Sigmoid colon (tissue), 7 donors: ENCODE measurements around the gene TINCR. TPM values are rescaled to one million over a fixed set of nuclear protein-coding genes. Genes with fewer than 3 reads are reported as not detected.

Experiments
- DNase-seq: peaks from one replicate; pipeline ENCODE4 v3.0.0-alpha.2; 2019
- H3K27ac ChIP-seq, 4 donors: fragments of 200-600 bp; sonication (generic); one replicate each; pipeline ENCODE4 v1.5.1; 2016 to 2019; ENCODE audit warnings: mild to moderate bottlenecking in 1 of 4
- H3K27me3 ChIP-seq, 3 donors: fragments of 200-600 bp; sonication (generic); one replicate each; pipeline ENCODE4 v1.5.1; 2019; ENCODE audit warnings: mild to moderate bottlenecking in 1 of 3
- H3K36me3 ChIP-seq, 4 donors: fragments of 200-600 bp; sonication (generic); one replicate each; pipeline ENCODE4 v1.5.1; 2016 to 2019
- H3K4me1 ChIP-seq, 4 donors: fragments of 200-600 bp; sonication (generic); one replicate each; pipeline ENCODE4 v1.5.1; 2017 to 2019
- H3K4me3 ChIP-seq, 4 donors: fragments of 200-600 bp; sonication (generic); one replicate each; pipeline ENCODE4 v1.5.1; 2017 to 2019; ENCODE audit warnings: mild to moderate bottlenecking in 2 of 4, moderate library complexity in 1 of 4
- H3K9me3 ChIP-seq, 4 donors: fragments of 200-600 bp in 3 of 4; sonication (generic) in 3 of 4; one replicate each; pipeline versions ENCODE4 v1.5.1 to v1.6.1; 2013 to 2019
- CTCF ChIP-seq, 4 experiments: fragments of 450-650 bp in 3 of 4; fragments of 200-600 bp in 1 of 4; IDR thresholded peaks; one replicate each; pipeline ENCODE4 v1.5.1; 2016 to 2019; ENCODE audit warnings: antibody characterized with exemption in 4 of 4, mild to moderate bottlenecking in 3 of 4, moderate library complexity in 2 of 4
- EP300 ChIP-seq, 4 donors: sonication (generic); formaldehyde crosslinking; IDR thresholded peaks; one replicate each; pipeline ENCODE4 v1.6.1; 2017; ENCODE audit warnings: antibody characterized with exemption in 4 of 4
- POLR2A ChIP-seq, 2 donors: fragments of 450-650 bp; IDR thresholded peaks; one replicate each; pipeline ENCODE4 v1.6.1; 2016; ENCODE audit warnings: antibody characterized with exemption in 2 of 2, mild to moderate bottlenecking in 2 of 2, moderate library complexity in 2 of 2
- POLR2AphosphoS5 ChIP-seq, 4 donors: sonication (generic); formaldehyde crosslinking; IDR thresholded peaks; one replicate each; pipeline ENCODE4 v1.6.1; 2017; ENCODE audit warnings: antibody characterized with exemption in 4 of 4
- WGBS, 2 donors: extraction: QIAGEN DNeasy Blood & Tissue Kit; methylation state at CpG; one replicate each; pipeline ENCODE4 v1.1.7; 2013; 5-methylcytosine and 5-hydroxymethylcytosine counted together
- intact Hi-C: fragments of 100-400 bp; cut with DNase I; formaldehyde crosslinking; loops from one replicate; pipeline ENCODE4 v1.15.1; 2023
- polyA plus RNA-seq, 3 donors: library from polyadenylated mRNA; stranded (reverse); fragments of 200-250 nt; gene quantifications; one replicate each; pipeline ENCODE4 v1.2.3, GENCODE V29; 2013
- total RNA-seq, 4 donors: library from RNA; depleted of rRNA; stranded (reverse); fragments of >200 nt; gene quantifications; one replicate each; pipeline ENCODE4 v1.1.0, GENCODE V29; 2016
- donor health status: healthy with polysubstance abuse.
- donor health status: Bipolar disorder and iron deficiency.
- donor health status: healthy.

The TINCR gene
- total and polyA plus RNA-seq, 7 donors, result 0.33 to 27.5 (median 1.7) TPM; not detected in 1

- Histone ChIP-seq H3K4me3 (no peak overlapping the region), H3K4me1 (no peaks in the 10 kb centered on the region), H3K27ac (no peak overlapping the region), H3K27me3 (peaks cover 0 to 13% (median 0%) of the 10 kb centered on the region in 3 donors), H3K36me3 (no peaks in the 10 kb centered on the region), H3K9me3 (peaks cover 0 to 5% (median 0%) of the 10 kb centered on the region in 4 donors)
- no peak for DNase-seq
- intact Hi-C loops, result no loop called here
- TF ChIP-seq EP300 (IDR thresholded peaks at IDR 0.05) (no peak), CTCF (IDR thresholded peaks at IDR 0.05) (no peak), POLR2A (IDR thresholded peaks at IDR 0.05) (no peak), POLR2AphosphoS5 (IDR thresholded peaks at IDR 0.05) (no peak)
- WGBS, 2 donors, result 62 to 66% methylated on average over 11 of the region's 11 CpGs
These were observed 45.6 kb downstream of the TINCR start for GRCh38 chr19:5522106-5522505.

GRCh38 chr19:5520501-5520900 lies 47.3 kb downstream of the TINCR start:
- no peaks in the 10 kb centered on the region for H3K4me1 ChIP-seq
- H3K9me3 ChIP-seq, result peaks cover 0 to 19% (median 7%) of the 10 kb centered on the region in 4 donors
- intact Hi-C loops, result no loop called here
- H3K27me3 ChIP-seq, result peaks cover 0 to 7% (median 0%) of the 10 kb centered on the region in 3 donors
- no peaks in the 10 kb centered on the region for H3K36me3 ChIP-seq
- 92 to 95% methylated on average over 4 of the region's 4 CpGs for WGBS, 2 donors
- no peak for TF ChIP-seq POLR2AphosphoS5 (IDR thresholded peaks at IDR 0.05)
- no peak for TF ChIP-seq POLR2A (IDR thresholded peaks at IDR 0.05)
- no peak for TF ChIP-seq CTCF (IDR thresholded peaks at IDR 0.05)
- no peak for TF ChIP-seq EP300 (IDR thresholded peaks at IDR 0.05)
- no peak for DNase-seq
- H3K27ac ChIP-seq, result no peak overlapping the region
- H3K4me3 ChIP-seq, result no peak overlapping the region

- 41 to 69% methylated on average over 4 of the region's 4 CpGs for WGBS, 2 donors
- H3K9me3 ChIP-seq, result peaks cover 0 to 19% (median 8%) of the 10 kb centered on the region in 4 donors
These were observed 48.7 kb downstream of the TINCR start for GRCh38 chr19:5519076-5519475.

GRCh38 chr19:5515737-5516136 lies 52.0 kb downstream of the TINCR start:
- no peak overlapping the region for H3K4me3 ChIP-seq
- 76 to 86% methylated on average over 5 of the region's 5 CpGs for WGBS, 2 donors
- H3K9me3 ChIP-seq, result peaks cover 0 to 19% (median 8%) of the 10 kb centered on the region in 4 donors
- H3K36me3 ChIP-seq, result no peaks in the 10 kb centered on the region
- TF ChIP-seq POLR2A (IDR thresholded peaks at IDR 0.05) (no peak), CTCF (IDR thresholded peaks at IDR 0.05) (no peak), EP300 (IDR thresholded peaks at IDR 0.05) (no peak), POLR2AphosphoS5 (IDR thresholded peaks at IDR 0.05) (no peak)
- intact Hi-C loops, result no loop called here
- no peaks in the 10 kb centered on the region for H3K4me1 ChIP-seq
- H3K27ac ChIP-seq, result no peak overlapping the region
- no peak for DNase-seq
- H3K27me3 ChIP-seq, result peaks cover 0 to 4% (median 0%) of the 10 kb centered on the region in 3 donors

More at GRCh38 chr19:5519076-5519475, 48.7 kb downstream of the TINCR start:
- Histone ChIP-seq H3K36me3 (no peaks in the 10 kb centered on the region), H3K4me1 (no peaks in the 10 kb centered on the region), H3K4me3 (no peak overlapping the region), H3K27ac (no peak overlapping the region), H3K27me3 (peaks cover 0 to 7% (median 0%) of the 10 kb centered on the region in 3 donors)
- intact Hi-C loops, result no loop called here
- no peak for DNase-seq
- TF ChIP-seq POLR2AphosphoS5 (IDR thresholded peaks at IDR 0.05) (no peak), CTCF (IDR thresholded peaks at IDR 0.05) (no peak), POLR2A (IDR thresholded peaks at IDR 0.05) (no peak), EP300 (IDR thresholded peaks at IDR 0.05) (no peak)

- peaks cover 0 to 14% (median 8%) of the 10 kb centered on the region in 4 donors for H3K9me3 ChIP-seq
- 55 to 63% methylated on average over 3 of the region's 3 CpGs for WGBS, 2 donors
- no peaks in the 10 kb centered on the region for H3K36me3 ChIP-seq
- TF ChIP-seq POLR2A (IDR thresholded peaks at IDR 0.05), result no peak
- TF ChIP-seq CTCF (IDR thresholded peaks at IDR 0.05), result no peak
- no peak for TF ChIP-seq EP300 (IDR thresholded peaks at IDR 0.05)
- no peaks in the 10 kb centered on the region for H3K4me1 ChIP-seq
- H3K4me3 ChIP-seq, result no peak overlapping the region
- no peaks in the 10 kb centered on the region for H3K27me3 ChIP-seq
- no peak for DNase-seq
- intact Hi-C loops, result no loop called here
- no peak overlapping the region for H3K27ac ChIP-seq
These were observed 53.8 kb downstream of the TINCR start for GRCh38 chr19:5514001-5514400.
